NCI-H1417 (cell line): ENCODE data around the gene TGIF1.
A peak's percentile ranks its signal among the peaks of the same experiment; 100 is the strongest.
"Not testable (repeated sequence)": the region's sequence is repeated elsewhere in the genome, so short reads cannot be mapped to it uniquely, and the experiment has no call there.

Experiments
- DNase-seq, 3 experiments: peaks; one replicate each; lab custom pipeline; 2025; lab: John Stamatoyannopoulos, UW

TGIF1 gene

GRCh38 chr18:3455907-3456685 lies 6.1 kb downstream of the TGIF1 start:
- DNase-seq: no peak

GRCh38 chr18:3456686-3457069 lies 6.7 kb downstream of the TGIF1 start:
- peak; percentile 12 to 75 (median 14) for DNase-seq

- DNase-seq: no peak
These were observed 7.3 kb downstream of the TGIF1 start for GRCh38 chr18:3457261-3457724.

- no peak for DNase-seq
These were observed 8.4 kb downstream of the TGIF1 start for GRCh38 chr18:3458378-3458777.

GRCh38 chr18:3458952-3459853 lies 9.2 kb downstream of the TGIF1 start:
- DNase-seq: no peak

- no peak for DNase-seq
These were observed 10.9 kb downstream of the TGIF1 start for GRCh38 chr18:3460823-3461398.

- no peak for DNase-seq
These were observed 11.7 kb downstream of the TGIF1 start for GRCh38 chr18:3461704-3462103.

GRCh38 chr18:3463051-3463450 lies 13.1 kb downstream of the TGIF1 start:
- DNase-seq: no peak

- no peak for DNase-seq
These were observed 16.1 kb downstream of the TGIF1 start for GRCh38 chr18:3466045-3466444.

GRCh38 chr18:3466872-3467271 lies 16.9 kb downstream of the TGIF1 start:
- no peak for DNase-seq

- DNase-seq: no peak
These were observed 18.2 kb downstream of the TGIF1 start for GRCh38 chr18:3468066-3468705.

GRCh38 chr18:3468833-3469232 lies 18.9 kb downstream of the TGIF1 start:
- DNase-seq: no peak

- DNase-seq: no peak
These were observed 21.2 kb downstream of the TGIF1 start for GRCh38 chr18:3471141-3471648.

- not testable (repeated sequence) for DNase-seq
These were observed 22.1 kb downstream of the TGIF1 start for GRCh38 chr18:3472121-3472520.

GRCh38 chr18:3472681-3473544 lies 22.9 kb downstream of the TGIF1 start:
- no peak for DNase-seq

GRCh38 chr18:3478262-3478978 lies 28.4 kb downstream of the TGIF1 start:
- no peak for DNase-seq

GRCh38 chr18:3479978-3480509 lies 30.1 kb downstream of the TGIF1 start:
- DNase-seq: no peak

- no peak for DNase-seq
These were observed 31.0 kb downstream of the TGIF1 start for GRCh38 chr18:3480827-3481573.

- peak in 1 of 3 experiments; percentile 20 for DNase-seq
These were observed 31.8 kb downstream of the TGIF1 start for GRCh38 chr18:3481696-3482210.
